HepG2 (cell line): ENCODE measurements around the gene TACC3. TPM values are rescaled to one million over a fixed set of nuclear protein-coding genes. Genes with fewer than 3 reads are reported as not detected.

ENCODE experiments used
- AHR ChIP-seq: IDR thresholded peaks from 2 replicates; pipeline ENCODE4 v1.6.1; 2018; ENCODE audit warnings: missing genetic modification reagents, missing compliant biosample characterization
- BRCA1 ChIP-seq: sonication (generic); formaldehyde crosslinking; IDR thresholded peaks from 2 replicates; pipeline ENCODE4 v1.4.0; 2020; ENCODE audit warnings: missing genetic modification reagents
- CAMTA2 ChIP-seq: sonication (generic); formaldehyde crosslinking; IDR thresholded peaks from 2 replicates; pipeline ENCODE4 v1.4.0; 2020; ENCODE audit warnings: mild to moderate bottlenecking, missing genetic modification reagents, borderline replicate concordance
- CBFB ChIP-seq: sonication (generic); formaldehyde crosslinking; IDR thresholded peaks from 2 replicates; pipeline ENCODE4 v1.4.0; 2020; ENCODE audit warnings: missing genetic modification reagents
- FIP1L1 ChIP-seq: fragments of 200-400 bp; formaldehyde crosslinking; IDR thresholded peaks from 2 replicates; pipeline ENCODE4 v1.6.1; 2018; ENCODE audit warnings: low read depth, mild to moderate bottlenecking, low read length, moderate library complexity, borderline replicate concordance; ENCODE audit not compliant: insufficient read depth
- GMEB2 ChIP-seq: IDR thresholded peaks from 2 replicates; pipeline ENCODE4 v1.6.1; 2016; ENCODE audit warnings: missing biosample characterization, missing genetic modification reagents, low read depth
- GPN1 ChIP-seq: sonication (generic); formaldehyde crosslinking; IDR thresholded peaks from 2 replicates; pipeline ENCODE4 v1.5.1; 2020; ENCODE audit warnings: missing genetic modification reagents, borderline replicate concordance
- HNRNPL ChIP-seq: fragments of 200-400 bp; formaldehyde crosslinking; IDR thresholded peaks from 2 replicates; pipeline ENCODE4 v1.6.1; 2017; ENCODE audit warnings: mild to moderate bottlenecking, low read depth, low read length
- IRF9 ChIP-seq: sonication (generic); formaldehyde crosslinking; IDR thresholded peaks from 2 replicates; pipeline ENCODE4 v1.8.0; 2022; ENCODE audit warnings: missing genetic modification reagents, mild to moderate bottlenecking, borderline replicate concordance
- KLF15 ChIP-seq: sonication (generic); formaldehyde crosslinking; IDR thresholded peaks from 2 replicates; pipeline ENCODE4 v1.8.1; 2023; ENCODE audit warnings: borderline replicate concordance, mild to moderate bottlenecking, inconsistent platforms, missing genetic modification reagents, mixed read lengths
- MEIS1 ChIP-seq: sonication (generic); formaldehyde crosslinking; IDR thresholded peaks from 2 replicates; pipeline ENCODE4 v1.9.0; 2021; ENCODE audit warnings: mild to moderate bottlenecking, missing genetic modification reagents, moderate library complexity, borderline replicate concordance
- MEIS2 ChIP-seq: sonication (generic); formaldehyde crosslinking; IDR thresholded peaks from 2 replicates; pipeline ENCODE4 v1.9.0; 2021; ENCODE audit warnings: mild to moderate bottlenecking, missing genetic modification reagents
- NFATC3 ChIP-seq: sonication (generic); formaldehyde crosslinking; IDR thresholded peaks from 2 replicates; pipeline ENCODE4 v1.5.1; 2020; ENCODE audit warnings: mild to moderate bottlenecking, missing genetic modification reagents
- ZKSCAN1 ChIP-seq: fragments of 150-350 bp; IDR thresholded peaks from 2 replicates; pipeline ENCODE4 v1.6.1; 2014; ENCODE audit warnings: low read length
- ZNF30 ChIP-seq: sonication (generic); formaldehyde crosslinking; IDR thresholded peaks from 2 replicates; pipeline ENCODE4 v1.5.0; 2020; ENCODE audit warnings: mild to moderate bottlenecking, missing genetic modification reagents
- ZNF563 ChIP-seq: sonication (generic); formaldehyde crosslinking; IDR thresholded peaks from 2 replicates; pipeline ENCODE4 v1.8.0; 2022; ENCODE audit warnings: mild to moderate bottlenecking, moderate library complexity, missing genetic modification reagents
- ZSCAN30 ChIP-seq: sonication (generic); formaldehyde crosslinking; IDR thresholded peaks from 2 replicates; pipeline ENCODE4 v1.5.0; 2020; ENCODE audit warnings: mild to moderate bottlenecking, missing genetic modification reagents
- polyA plus RNA-seq, 8 experiments: library from polyadenylated mRNA; depleted of rRNA in 3 of 8; stranded (reverse) in 7 of 8; unstranded in 1 of 8; fragments of >200 nt; fragmentation: Illumina TruSeq in 4 of 8; extraction: Trizol in 4 of 8; gene quantifications; 2 replicates each; pipeline versions ENCODE4 v1.2.1 to v1.2.3, GENCODE V29; 2011 to 2016; ENCODE audit warnings: low read depth in 4 of 8, missing spikeins in 1 of 8, mixed read lengths in 1 of 8; ENCODE audit not compliant: insufficient read depth in 1 of 8
- total RNA-seq, 5 experiments: library from RNA; depleted of rRNA; stranded (reverse); fragments of >200 nt; fragmentation: Illumina TruSeq; extraction: Trizol; gene quantifications; 2 replicates each; pipeline ENCODE4 v1.2.3, GENCODE V29; 2016; ENCODE audit warnings: low read depth in 1 of 5
- TF ChIP-seq, protein P1 (sequence below): sonication (generic); formaldehyde crosslinking; IDR thresholded peaks from 2 replicates; pipeline ENCODE4 v1.8.1; 2023; ENCODE audit warnings: mild to moderate bottlenecking, missing genetic modification reagents
- TF ChIP-seq, protein P2 (sequence below): sonication (generic); formaldehyde crosslinking; conservative IDR thresholded peaks from 2 replicates; pipeline ENCODE4 v1.4.0; 2020; ENCODE audit warnings: missing genetic modification reagents
- TF ChIP-seq, protein P3 (sequence below): sonication (generic); formaldehyde crosslinking; IDR thresholded peaks from 2 replicates; pipeline ENCODE4 v1.8.0; 2022; ENCODE audit warnings: missing genetic modification reagents, low read depth, mild to moderate bottlenecking, borderline replicate concordance
- TF ChIP-seq, protein P4 (sequence below): sonication (generic); formaldehyde crosslinking; IDR thresholded peaks from 2 replicates; pipeline ENCODE4 v1.9.0; 2021; ENCODE audit warnings: missing genetic modification reagents, borderline replicate concordance

TACC3 gene
- total and polyA plus RNA-seq, 2 of the 13 experiments (the other 11 are each of a cell fraction or from before 2014, with no cell fraction given) = 20.3 to 21.2 TPM

- TF ChIP-seq NFATC3 (no peak), AHR (CRISPR knock-in tag) (0 out of 2 replicates have a peak, but pooled peaks have one; percentile 8), BRCA1 (CRISPR knock-in tag) (no peak), MEIS2 (no peak; the same call in 1 of the 2 replicates), GPN1 (CRISPR knock-in tag) (no peak), ZNF30 (CRISPR knock-in tag) (no peak), ZNF563 (CRISPR knock-in tag) (no peak), CBFB (no peak), ZSCAN30 (CRISPR knock-in tag) (no peak), HNRNPL (peak; percentile 21; the same call in 1 of the 2 replicates), IRF9 (CRISPR knock-in tag) (no peak), FIP1L1 (no peak), MEIS1 (CRISPR knock-in tag) (no peak), CAMTA2 (no peak), ZKSCAN1 (no peak), GMEB2 (CRISPR knock-in tag) (no peak), KLF15 (no peak)
- TF ChIP-seq, protein P1, sequence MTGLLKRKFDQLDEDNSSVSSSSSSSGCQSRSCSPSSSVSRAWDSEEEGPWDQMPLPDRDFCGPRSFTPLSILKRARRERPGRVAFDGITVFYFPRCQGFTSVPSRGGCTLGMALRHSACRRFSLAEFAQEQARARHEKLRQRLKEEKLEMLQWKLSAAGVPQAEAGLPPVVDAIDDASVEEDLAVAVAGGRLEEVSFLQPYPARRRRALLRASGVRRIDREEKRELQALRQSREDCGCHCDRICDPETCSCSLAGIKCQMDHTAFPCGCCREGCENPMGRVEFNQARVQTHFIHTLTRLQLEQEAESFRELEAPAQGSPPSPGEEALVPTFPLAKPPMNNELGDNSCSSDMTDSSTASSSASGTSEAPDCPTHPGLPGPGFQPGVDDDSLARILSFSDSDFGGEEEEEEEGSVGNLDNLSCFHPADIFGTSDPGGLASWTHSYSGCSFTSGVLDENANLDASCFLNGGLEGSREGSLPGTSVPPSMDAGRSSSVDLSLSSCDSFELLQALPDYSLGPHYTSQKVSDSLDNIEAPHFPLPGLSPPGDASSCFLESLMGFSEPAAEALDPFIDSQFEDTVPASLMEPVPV (CRISPR knock-in tag) = 0 out of 2 replicates have a peak, but pooled peaks have one; percentile 29
- TF ChIP-seq, protein P2, sequence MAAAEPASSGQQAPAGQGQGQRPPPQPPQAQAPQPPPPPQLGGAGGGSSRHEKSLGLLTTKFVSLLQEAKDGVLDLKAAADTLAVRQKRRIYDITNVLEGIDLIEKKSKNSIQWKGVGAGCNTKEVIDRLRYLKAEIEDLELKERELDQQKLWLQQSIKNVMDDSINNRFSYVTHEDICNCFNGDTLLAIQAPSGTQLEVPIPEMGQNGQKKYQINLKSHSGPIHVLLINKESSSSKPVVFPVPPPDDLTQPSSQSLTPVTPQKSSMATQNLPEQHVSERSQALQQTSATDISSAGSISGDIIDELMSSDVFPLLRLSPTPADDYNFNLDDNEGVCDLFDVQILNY (CRISPR knock-in tag) = no peak
- TF ChIP-seq, protein P3, sequence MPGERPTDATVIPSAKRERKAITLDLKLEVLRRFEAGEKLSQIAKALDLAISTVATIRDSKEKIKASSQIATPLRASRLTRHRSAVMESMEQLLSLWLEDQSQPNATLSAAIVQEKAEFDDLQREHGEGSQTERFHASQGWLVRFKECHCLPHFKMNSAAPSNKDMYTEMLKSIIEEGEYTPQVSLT (CRISPR knock-in tag) = no peak
- TF ChIP-seq, protein P4, sequence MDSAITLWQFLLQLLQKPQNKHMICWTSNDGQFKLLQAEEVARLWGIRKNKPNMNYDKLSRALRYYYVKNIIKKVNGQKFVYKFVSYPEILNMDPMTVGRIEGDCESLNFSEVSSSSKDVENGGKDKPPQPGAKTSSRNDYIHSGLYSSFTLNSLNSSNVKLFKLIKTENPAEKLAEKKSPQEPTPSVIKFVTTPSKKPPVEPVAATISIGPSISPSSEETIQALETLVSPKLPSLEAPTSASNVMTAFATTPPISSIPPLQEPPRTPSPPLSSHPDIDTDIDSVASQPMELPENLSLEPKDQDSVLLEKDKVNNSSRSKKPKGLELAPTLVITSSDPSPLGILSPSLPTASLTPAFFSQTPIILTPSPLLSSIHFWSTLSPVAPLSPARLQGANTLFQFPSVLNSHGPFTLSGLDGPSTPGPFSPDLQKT (CRISPR knock-in tag) = no peak
Observed at GRCh38 chr4:1777822-1778641, 56.7 kb downstream of the TACC3 start (continued).
